HCT116 (cell line): ENCODE data around the gene HAND2. TPM values are rescaled to one million over a fixed set of nuclear protein-coding genes. Genes with fewer than 3 reads are reported as not detected.

Source experiments
- ATAC-seq: fragments of 200-7000 bp; cut with Tn5 transposase; 2 replicates; pipeline ENCODE4 v1.9.1; 2020; ENCODE audit warnings: mild to moderate bottlenecking, moderate library complexity
- BruUV-seq: library from RNA; stranded (reverse); fragments of 400-500 nt; replicated peaks from 2 replicates; lab custom pipeline; 2021; lab: Mats Ljungman, UMichigan
- CTCF ChIA-PET: fragments of 300-600 bp; sonication (Branson Sonifier 250); formaldehyde crosslinking; loops from one replicate; lab custom pipeline; 2021; ENCODE audit warnings: antibody characterized with exemption; lab: Charles Lee
- POLR2A ChIA-PET: fragments of 300-600, 350-600 bp; sonication (Branson Sonifier 250); formaldehyde crosslinking; loops from one replicate; lab custom pipeline; 2021; ENCODE audit warnings: antibody characterized with exemption; lab: Charles Lee
- RAD21 ChIA-PET, 2 experiments: fragments of 300-600 bp; sonication (Branson Sonifier 250); formaldehyde crosslinking; loops; one replicate each; lab custom pipeline; 2023; ENCODE audit warnings: low total read pairs in 2 of 2; ENCODE audit not compliant: uncharacterized antibody in 2 of 2, unreplicated experiment in 2 of 2, low non-redundant PET in 1 of 2; lab: Charles Lee
- DNase-seq: peaks from one replicate; pipeline ENCODE4 v3.0.0-alpha.2; 2010; ENCODE audit warnings: low read depth, low spot score
- H2AFZ ChIP-seq: fragments of 200-600 bp; shearing (Covaris generic), sonication (generic); 2 replicates; pipeline ENCODE4 v1.6.1; 2017; ENCODE audit warnings: low read depth, mixed run types, mixed read lengths, antibody characterized with exemption, low read length; ENCODE audit not compliant: poor library complexity, severe bottlenecking
- H3K27ac ChIP-seq: 2 replicates; pipeline ENCODE4 v1.5.1; 2012; ENCODE audit warnings: low read depth, low read length
- H3K27me3 ChIP-seq: fragments of 200-600 bp; sonication (generic); 2 replicates; pipeline ENCODE4 v1.6.1; 2016; ENCODE audit warnings: mixed run types, low read length, mixed read lengths; ENCODE audit not compliant: insufficient read depth
- H3K36me3 ChIP-seq, 2 experiments: fragments of 200-500 bp in 1 of 2; fragments of 200-600 bp in 1 of 2; sonication (Bioruptor generic) in 1 of 2; sonication (generic) in 1 of 2; 2 replicates each; pipeline versions ENCODE4 v1.5.1 to v1.6.1; 2014 to 2016; ENCODE audit warnings: low read length in 2 of 2, inconsistent platforms in 1 of 2, mixed read lengths in 1 of 2, mixed run types in 1 of 2; ENCODE audit not compliant: insufficient read depth in 2 of 2, control insufficient read depth in 1 of 2
- H3K4me1 ChIP-seq, 2 experiments: fragments of 200-600 bp in 1 of 2; sonication (generic) in 1 of 2; 2 replicates each; pipeline versions ENCODE4 v1.5.1 to v1.6.1; 2012 to 2017; ENCODE audit warnings: low read length in 2 of 2, inconsistent platforms in 1 of 2, mild to moderate bottlenecking in 1 of 2, mixed read lengths in 1 of 2, mixed run types in 1 of 2, moderate library complexity in 1 of 2; ENCODE audit not compliant: insufficient read depth in 2 of 2, control insufficient read depth in 1 of 2
- H3K4me2 ChIP-seq: fragments of 200-600 bp; sonication (generic); 2 replicates; pipeline ENCODE4 v1.6.1; 2017; ENCODE audit warnings: mixed run types, low read length, mixed read lengths
- H3K4me3 ChIP-seq, 2 experiments: fragments of 200-600 bp in 1 of 2; sonication (generic) in 1 of 2; replicated peaks in 1 of 2; 2 replicates each; pipeline ENCODE4 v1.5.1; 2011 to 2016; ENCODE audit warnings: low read length in 2 of 2, control low read depth in 1 of 2, low read depth in 1 of 2, mild to moderate bottlenecking in 1 of 2, mixed read lengths in 1 of 2, mixed run types in 1 of 2
- H3K79me2 ChIP-seq: fragments of 200-600 bp; sonication (generic); 2 replicates; pipeline ENCODE4 v1.6.1; 2017; ENCODE audit warnings: mild to moderate bottlenecking, mixed run types, low read length, moderate library complexity, mixed read lengths; ENCODE audit not compliant: insufficient read depth
- H3K9ac ChIP-seq: fragments of 200-600 bp; sonication (generic); 2 replicates; pipeline ENCODE4 v1.6.1; 2016; ENCODE audit warnings: low read length, mixed read lengths
- H3K9me2 ChIP-seq: fragments of 200-600 bp; sonication (generic), shearing (Covaris generic); 2 replicates; pipeline ENCODE4 v1.6.1; 2017; ENCODE audit warnings: mixed run types, mild to moderate bottlenecking, moderate library complexity; ENCODE audit not compliant: insufficient read depth
- H3K9me3 ChIP-seq, 2 experiments: fragments of 200-500 bp in 1 of 2; fragments of 200-600 bp in 1 of 2; sonication (Bioruptor generic) in 1 of 2; sonication (generic) in 1 of 2; 2 replicates each; pipeline ENCODE4 v1.6.1; 2014 to 2017; ENCODE audit warnings: low read length in 2 of 2, mixed read lengths in 2 of 2, inconsistent platforms in 1 of 2, low read depth in 1 of 2, mild to moderate bottlenecking in 1 of 2, mixed run types in 1 of 2, moderate library complexity in 1 of 2; ENCODE audit not compliant: control insufficient read depth in 1 of 2, insufficient read depth in 1 of 2
- H4K20me1 ChIP-seq: fragments of 200-600 bp; sonication (generic), shearing (Covaris generic); 2 replicates; pipeline ENCODE4 v1.6.1; 2017; ENCODE audit warnings: mixed run types, mild to moderate bottlenecking, moderate library complexity; ENCODE audit not compliant: insufficient read depth
- CBX3 ChIP-seq: IDR thresholded peaks from 2 replicates; pipeline ENCODE4 v1.6.1; 2012; ENCODE audit warnings: low read depth
- CEBPB ChIP-seq: IDR thresholded peaks from 2 replicates; pipeline ENCODE4 v1.6.1; 2012; ENCODE audit warnings: low read depth
- EGR1 ChIP-seq: IDR thresholded peaks from 2 replicates; pipeline ENCODE4 v1.6.1; 2012; ENCODE audit warnings: low read depth
- ELF1 ChIP-seq: IDR thresholded peaks from 2 replicates; pipeline ENCODE4 v1.6.1; 2012; ENCODE audit warnings: low read depth, borderline replicate concordance
- EZH2 ChIP-seq: fragments of 200-600 bp; sonication (generic); IDR thresholded peaks from 2 replicates; pipeline ENCODE4 v1.6.1; 2017; ENCODE audit warnings: antibody characterized with exemption, mixed run types
- FOSL1 ChIP-seq: IDR thresholded peaks from 2 replicates; pipeline ENCODE4 v1.6.1; 2012; ENCODE audit warnings: low read depth
- JUND ChIP-seq: IDR thresholded peaks from 2 replicates; pipeline ENCODE4 v1.6.1; 2012
- POLR2AphosphoS5 ChIP-seq: IDR thresholded peaks from 2 replicates; pipeline ENCODE4 v1.6.1; 2011; ENCODE audit warnings: mild to moderate bottlenecking, low read depth, low read length, moderate library complexity
- RAD21 ChIP-seq: IDR thresholded peaks from 2 replicates; pipeline ENCODE4 v1.6.1; 2012; ENCODE audit warnings: low read depth, mild to moderate bottlenecking
- SIN3A ChIP-seq: IDR thresholded peaks from 2 replicates; pipeline ENCODE4 v1.6.1; 2012; ENCODE audit warnings: low read depth
- SRF ChIP-seq: IDR thresholded peaks from 2 replicates; pipeline ENCODE4 v1.6.1; 2012; ENCODE audit warnings: low read depth
- YY1 ChIP-seq: IDR thresholded peaks from 2 replicates; pipeline ENCODE4 v1.6.1; 2011; ENCODE audit warnings: low read length, low read depth, moderate library complexity, mild to moderate bottlenecking; ENCODE audit not compliant: insufficient replicate concordance; ENCODE audit errors: extremely low read depth
- ZFX ChIP-seq: fragments of 450-650 bp; IDR thresholded peaks from 2 replicates; pipeline ENCODE4 v1.6.1; 2017
- intact Hi-C: fragments of 100-400 bp; cut with micrococcal nuclease; formaldehyde crosslinking; loops from 2 replicates; pipeline ENCODE4 v1.10.0; 2022
- total RNA-seq: library from RNA; stranded (reverse); gene quantifications from one replicate; pipeline ENCODE4 v1.2.1, GENCODE V29; 2021; ENCODE audit not compliant: unreplicated experiment
- TF ChIP-seq, protein P1 (sequence below): IDR thresholded peaks from 2 replicates; pipeline ENCODE4 v1.6.1; 2012
- TF ChIP-seq, protein P2 (sequence below): IDR thresholded peaks from 2 replicates; pipeline ENCODE4 v1.6.1; 2011; ENCODE audit warnings: mild to moderate bottlenecking, low read length, moderate library complexity; ENCODE audit not compliant: insufficient replicate concordance; ENCODE audit errors: extremely low read depth
- TF ChIP-seq, protein P3 (sequence below): IDR thresholded peaks from 2 replicates; pipeline ENCODE4 v1.6.1; 2012
- TF ChIP-seq, protein P4 (sequence below): IDR thresholded peaks from 2 replicates; pipeline ENCODE4 v1.6.1; 2012; ENCODE audit warnings: low read depth

HAND2 gene
- total RNA-seq, 1 experiment from 2014 or later: not detected

DNA sequence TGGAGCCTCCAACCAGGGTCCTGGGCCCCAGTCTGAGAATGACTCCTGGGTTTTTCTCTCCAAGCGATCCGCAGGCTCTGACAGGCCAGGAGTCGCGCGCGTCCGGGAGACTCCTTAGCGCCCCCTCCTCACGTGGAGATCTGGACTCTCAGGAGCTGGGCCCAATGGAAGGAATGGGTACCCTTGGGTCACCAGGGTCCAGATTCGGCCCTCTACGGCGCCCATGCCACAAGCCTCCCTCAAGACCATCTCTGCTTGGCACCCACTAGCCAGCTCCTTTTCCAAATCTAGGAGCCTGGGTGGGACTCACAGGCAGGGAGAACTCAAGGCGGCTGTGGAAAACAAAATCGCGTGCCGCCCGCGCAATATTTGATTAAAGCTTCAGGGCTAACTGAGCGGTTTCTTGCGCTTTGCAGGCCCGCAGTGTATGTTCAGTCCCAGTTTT, 7.1 kb downstream of the HAND2 start:
- H4K20me1 ChIP-seq: no peaks in the 10 kb centered on the region

More for the DNA sequence above, 7.1 kb downstream of the HAND2 start:
- Histone ChIP-seq H3K4me3 (no peak overlapping the region), H3K27ac (no peak overlapping the region), H3K27me3 (no peaks in the 10 kb centered on the region), H3K9me2 (no peaks in the 10 kb centered on the region), H3K9ac (no peak overlapping the region), H3K4me2 (no peak overlapping the region), H3K9me3 (no peaks in the 10 kb centered on the region), H3K4me1 (no peaks in the 10 kb centered on the region), H3K36me3 (no peaks in the 10 kb centered on the region), H2AFZ (no peak overlapping the region), H3K79me2 (no peaks in the 10 kb centered on the region)
- ChIA-PET POLR2A (no interaction called here), RAD21 (no interaction called here), CTCF (no interaction called here)
- no peak for ATAC-seq
- no peak for DNase-seq
- no TSS peak for BruUV-seq
- intact Hi-C loops: no loop called here
- TF ChIP-seq ELF1 (no peak), SIN3A (no peak), JUND (no peak), CBX3 (no peak), EGR1 (no peak), RAD21 (no peak), POLR2AphosphoS5 (no peak), SRF (no peak), EZH2 (no peak), FOSL1 (no peak), CEBPB (no peak), YY1 (no peak), ZFX (no peak)
- TF ChIP-seq, protein P1, sequence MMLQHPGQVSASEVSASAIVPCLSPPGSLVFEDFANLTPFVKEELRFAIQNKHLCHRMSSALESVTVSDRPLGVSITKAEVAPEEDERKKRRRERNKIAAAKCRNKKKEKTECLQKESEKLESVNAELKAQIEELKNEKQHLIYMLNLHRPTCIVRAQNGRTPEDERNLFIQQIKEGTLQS: no peak
- TF ChIP-seq, protein P2, sequence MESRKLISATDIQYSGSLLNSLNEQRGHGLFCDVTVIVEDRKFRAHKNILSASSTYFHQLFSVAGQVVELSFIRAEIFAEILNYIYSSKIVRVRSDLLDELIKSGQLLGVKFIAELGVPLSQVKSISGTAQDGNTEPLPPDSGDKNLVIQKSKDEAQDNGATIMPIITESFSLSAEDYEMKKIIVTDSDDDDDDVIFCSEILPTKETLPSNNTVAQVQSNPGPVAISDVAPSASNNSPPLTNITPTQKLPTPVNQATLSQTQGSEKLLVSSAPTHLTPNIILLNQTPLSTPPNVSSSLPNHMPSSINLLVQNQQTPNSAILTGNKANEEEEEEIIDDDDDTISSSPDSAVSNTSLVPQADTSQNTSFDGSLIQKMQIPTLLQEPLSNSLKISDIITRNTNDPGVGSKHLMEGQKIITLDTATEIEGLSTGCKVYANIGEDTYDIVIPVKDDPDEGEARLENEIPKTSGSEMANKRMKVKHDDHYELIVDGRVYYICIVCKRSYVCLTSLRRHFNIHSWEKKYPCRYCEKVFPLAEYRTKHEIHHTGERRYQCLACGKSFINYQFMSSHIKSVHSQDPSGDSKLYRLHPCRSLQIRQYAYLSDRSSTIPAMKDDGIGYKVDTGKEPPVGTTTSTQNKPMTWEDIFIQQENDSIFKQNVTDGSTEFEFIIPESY: no peak
- TF ChIP-seq, protein P3, sequence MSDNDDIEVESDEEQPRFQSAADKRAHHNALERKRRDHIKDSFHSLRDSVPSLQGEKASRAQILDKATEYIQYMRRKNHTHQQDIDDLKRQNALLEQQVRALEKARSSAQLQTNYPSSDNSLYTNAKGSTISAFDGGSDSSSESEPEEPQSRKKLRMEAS: no peak
- TF ChIP-seq, protein P4, sequence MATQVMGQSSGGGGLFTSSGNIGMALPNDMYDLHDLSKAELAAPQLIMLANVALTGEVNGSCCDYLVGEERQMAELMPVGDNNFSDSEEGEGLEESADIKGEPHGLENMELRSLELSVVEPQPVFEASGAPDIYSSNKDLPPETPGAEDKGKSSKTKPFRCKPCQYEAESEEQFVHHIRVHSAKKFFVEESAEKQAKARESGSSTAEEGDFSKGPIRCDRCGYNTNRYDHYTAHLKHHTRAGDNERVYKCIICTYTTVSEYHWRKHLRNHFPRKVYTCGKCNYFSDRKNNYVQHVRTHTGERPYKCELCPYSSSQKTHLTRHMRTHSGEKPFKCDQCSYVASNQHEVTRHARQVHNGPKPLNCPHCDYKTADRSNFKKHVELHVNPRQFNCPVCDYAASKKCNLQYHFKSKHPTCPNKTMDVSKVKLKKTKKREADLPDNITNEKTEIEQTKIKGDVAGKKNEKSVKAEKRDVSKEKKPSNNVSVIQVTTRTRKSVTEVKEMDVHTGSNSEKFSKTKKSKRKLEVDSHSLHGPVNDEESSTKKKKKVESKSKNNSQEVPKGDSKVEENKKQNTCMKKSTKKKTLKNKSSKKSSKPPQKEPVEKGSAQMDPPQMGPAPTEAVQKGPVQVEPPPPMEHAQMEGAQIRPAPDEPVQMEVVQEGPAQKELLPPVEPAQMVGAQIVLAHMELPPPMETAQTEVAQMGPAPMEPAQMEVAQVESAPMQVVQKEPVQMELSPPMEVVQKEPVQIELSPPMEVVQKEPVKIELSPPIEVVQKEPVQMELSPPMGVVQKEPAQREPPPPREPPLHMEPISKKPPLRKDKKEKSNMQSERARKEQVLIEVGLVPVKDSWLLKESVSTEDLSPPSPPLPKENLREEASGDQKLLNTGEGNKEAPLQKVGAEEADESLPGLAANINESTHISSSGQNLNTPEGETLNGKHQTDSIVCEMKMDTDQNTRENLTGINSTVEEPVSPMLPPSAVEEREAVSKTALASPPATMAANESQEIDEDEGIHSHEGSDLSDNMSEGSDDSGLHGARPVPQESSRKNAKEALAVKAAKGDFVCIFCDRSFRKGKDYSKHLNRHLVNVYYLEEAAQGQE: no peak
